Brain pericyte (primary cell): ENCODE results near the gene ZNF646.
A peak's percentile ranks its signal among the peaks of the same experiment; 100 is the strongest.

ENCODE experiments used
- DNase-seq: peaks from one replicate; pipeline ENCODE4 v3.0.0-alpha.2; 2012; ENCODE audit warnings: low read depth, low spot score

Gene ZNF646

GRCh38 chr16:31063843-31064611 lies 10.2 kb upstream of the ZNF646 start:
- DNase-seq = no peak

DNA sequence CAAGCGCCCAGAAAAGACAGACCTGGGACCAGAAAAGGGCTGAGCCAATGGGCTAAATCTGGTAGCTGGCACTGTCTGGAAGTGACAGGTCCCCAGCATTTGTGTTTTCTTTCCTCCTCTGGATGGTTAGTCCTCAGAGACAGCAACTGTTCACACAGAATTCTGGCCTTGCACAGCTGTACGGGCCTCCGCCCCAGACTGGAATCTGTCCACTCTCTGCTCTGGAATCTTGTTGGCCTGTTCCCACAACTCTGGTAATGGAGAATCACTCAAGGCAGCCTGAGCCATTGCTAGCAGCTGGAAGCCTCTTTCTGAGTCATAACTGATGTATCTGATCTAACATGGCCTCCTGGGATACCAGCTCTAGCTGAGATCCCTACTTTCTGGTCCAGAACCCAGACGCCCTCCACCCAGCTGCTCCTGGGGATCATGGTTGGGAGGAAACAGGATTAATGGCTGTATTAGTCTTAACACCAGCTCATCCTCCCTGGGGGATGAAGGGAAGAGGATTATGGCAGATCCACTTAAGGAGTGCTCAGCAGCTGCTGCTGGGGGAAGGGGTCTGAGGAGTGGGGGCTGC lies 9.2 kb upstream of the ZNF646 start:
- DNase-seq = peak; percentile 38

DNA sequence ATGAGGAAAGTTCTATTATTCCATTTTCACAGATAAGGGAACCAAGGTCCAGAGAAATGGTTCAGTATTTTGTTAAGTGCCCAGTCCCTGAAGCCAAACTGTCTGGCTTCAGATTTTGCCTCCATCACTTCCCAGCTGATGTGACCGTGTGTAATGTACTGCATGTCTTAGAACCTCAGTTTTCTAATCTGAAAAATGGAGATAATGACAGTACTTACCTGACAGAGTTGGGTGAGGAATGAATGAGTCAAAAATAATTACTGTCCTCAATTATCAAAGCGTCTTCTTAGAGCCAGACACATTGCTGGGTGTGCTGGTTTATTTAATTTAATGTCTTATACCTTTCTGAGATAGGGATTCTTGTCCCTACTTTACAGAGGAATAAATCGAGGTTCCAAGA lies 6.9 kb upstream of the ZNF646 start:
- no peak for DNase-seq

DNA sequence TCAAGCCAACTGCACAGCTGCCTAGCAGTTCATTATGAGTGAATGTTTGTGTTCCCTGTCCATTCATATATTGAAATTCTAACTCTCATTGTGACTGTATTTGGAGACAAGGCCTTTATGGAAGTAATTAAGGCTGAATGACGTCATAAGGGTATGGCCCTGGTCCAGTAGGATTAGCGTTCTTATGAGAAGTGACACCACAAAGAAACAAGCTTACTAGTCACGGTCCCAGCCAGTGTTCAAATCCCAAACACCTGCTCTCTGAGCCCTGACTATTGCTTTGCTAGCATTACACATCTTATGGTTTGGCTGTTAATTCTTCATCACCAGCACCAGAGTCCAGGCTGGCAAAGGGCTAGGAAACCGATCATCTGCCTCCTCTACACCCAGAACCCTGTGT lies 2.4 kb upstream of the ZNF646 start:
- no peak for DNase-seq

DNA sequence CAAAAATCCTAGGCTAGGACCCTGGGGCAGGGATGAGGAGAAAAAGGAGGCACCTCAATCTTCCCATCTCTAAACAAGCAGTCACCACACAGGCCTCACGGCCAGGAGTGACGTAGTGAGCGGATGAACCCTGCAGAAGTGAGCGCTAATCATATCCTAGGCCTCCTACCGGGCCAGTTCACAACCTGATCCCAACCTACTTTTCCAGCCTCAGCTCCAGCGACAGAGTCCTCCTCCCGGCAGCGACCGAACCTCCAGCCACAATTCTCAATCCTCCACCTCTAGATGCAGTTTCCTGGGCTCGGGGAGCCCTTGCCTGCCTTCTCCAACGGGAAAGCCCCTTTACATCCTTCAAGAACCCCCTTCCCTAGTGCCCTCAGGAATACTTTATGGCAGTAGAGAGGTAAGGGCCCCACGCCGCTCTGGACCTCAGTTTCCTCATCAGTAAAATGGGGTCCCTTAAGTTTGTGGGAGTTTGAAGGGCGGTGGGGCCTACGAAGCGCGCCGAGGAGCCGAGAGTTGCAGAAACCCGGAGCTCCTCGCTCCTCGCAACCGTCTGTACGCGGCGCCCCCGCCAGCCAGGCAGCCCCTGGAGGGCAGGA lies 1.6 kb upstream of the ZNF646 start:
- no peak for DNase-seq

DNA sequence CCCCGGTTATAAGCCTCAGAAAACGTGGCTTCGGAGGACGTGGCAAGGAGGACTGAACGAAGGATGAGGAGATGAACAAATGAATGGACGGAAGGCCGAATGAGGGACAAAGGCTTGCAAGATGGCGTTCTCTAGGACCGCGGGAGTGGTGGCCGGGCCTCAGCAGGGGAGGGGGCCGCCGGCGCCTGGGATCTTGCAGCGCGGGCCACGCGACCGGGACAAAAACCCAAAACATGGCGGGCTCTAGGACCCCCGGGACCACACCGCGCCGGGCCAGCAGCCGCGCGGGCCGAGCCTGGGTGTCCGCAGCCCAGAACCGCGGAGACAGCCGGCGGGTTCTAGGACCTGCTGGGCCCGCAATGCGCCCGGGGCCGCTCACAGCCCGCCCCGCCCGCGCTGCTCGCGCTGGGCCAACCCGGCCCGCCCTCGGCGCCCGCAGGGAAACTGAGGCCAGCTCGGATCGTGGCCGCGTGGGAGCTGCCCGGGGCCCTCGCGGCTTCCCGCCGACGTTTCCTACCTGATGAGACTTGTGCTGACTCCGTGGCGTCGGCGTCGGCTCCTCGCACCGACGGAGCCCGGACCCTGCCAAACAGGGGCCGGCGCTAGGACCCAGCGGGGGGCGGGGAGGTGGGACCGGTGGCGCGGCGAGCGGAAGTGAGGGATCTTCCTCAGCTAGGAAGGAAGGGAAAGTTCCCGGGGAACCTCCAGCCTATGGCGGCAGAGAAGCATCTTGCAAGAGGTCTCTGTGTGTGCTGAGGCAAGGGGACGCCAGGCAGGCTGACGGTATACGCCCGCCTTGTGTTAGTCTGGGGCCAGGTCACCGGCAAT lies 866 bp upstream of the ZNF646 start:
- peak; percentile 77 for DNase-seq

DNA sequence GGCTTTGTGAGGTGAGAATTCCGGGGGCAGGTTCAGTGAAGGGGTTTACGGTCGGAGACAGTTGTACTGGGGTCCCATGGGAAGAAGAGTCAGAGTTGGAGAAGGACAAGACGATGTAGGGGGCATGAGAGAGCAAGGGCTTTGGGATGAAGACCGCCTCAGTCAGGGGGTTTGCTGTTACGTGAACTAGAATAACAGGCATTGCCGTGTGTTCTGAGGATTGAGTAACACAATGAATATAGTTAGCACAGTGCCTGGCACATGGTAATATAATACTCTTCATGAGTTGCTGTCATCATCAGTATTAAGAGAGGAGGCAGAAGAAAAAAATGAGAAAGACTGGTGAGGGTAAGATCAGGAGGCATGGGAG lies 577 bp downstream of the ZNF646 start:
- no peak for DNase-seq

DNA sequence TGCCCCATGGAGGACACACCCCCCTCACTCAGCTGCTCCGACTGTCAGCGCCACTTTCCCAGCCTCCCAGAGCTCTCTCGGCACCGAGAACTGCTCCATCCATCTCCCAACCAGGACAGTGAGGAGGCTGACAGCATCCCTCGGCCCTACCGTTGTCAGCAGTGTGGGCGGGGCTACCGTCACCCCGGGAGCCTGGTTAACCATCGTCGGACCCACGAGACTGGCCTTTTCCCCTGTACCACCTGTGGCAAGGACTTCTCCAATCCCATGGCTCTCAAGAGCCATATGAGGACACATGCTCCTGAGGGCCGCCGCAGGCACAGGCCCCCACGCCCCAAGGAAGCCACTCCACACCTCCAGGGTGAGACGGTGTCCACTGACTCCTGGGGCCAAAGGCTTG lies 2.1 kb downstream of the ZNF646 start:
- no peak for DNase-seq

GRCh38 chr16:31077024-31077423 lies 2.8 kb downstream of the ZNF646 start:
- no peak for DNase-seq

- DNase-seq = no peak
These were observed 3.6 kb downstream of the ZNF646 start for GRCh38 chr16:31077592-31078396.

- DNase-seq = no peak
These were observed 4.5 kb downstream of the ZNF646 start for GRCh38 chr16:31078597-31079341.

DNA sequence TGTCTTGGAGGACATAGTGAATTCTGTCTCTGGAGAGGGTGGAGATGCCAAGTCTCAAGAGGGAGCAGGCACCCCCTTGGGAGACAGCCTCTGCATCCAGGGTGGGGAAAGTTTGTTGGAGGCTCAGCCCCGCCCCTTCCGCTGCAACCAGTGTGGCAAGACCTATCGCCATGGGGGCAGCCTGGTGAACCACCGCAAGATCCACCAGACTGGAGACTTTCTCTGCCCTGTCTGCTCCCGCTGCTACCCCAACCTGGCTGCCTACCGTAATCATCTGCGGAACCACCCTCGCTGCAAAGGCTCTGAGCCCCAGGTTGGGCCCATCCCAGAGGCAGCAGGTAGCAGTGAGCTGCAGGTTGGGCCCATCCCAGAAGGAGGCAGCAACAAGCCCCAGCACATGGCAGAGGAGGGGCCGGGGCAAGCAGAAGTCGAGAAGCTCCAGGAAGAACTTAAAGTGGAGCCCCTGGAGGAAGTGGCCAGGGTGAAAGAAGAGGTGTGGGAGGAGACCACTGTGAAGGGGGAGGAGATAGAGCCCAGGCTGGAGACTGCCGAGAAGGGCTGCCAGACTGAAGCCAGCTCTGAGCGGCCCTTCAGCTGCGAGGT lies 5.2 kb downstream of the ZNF646 start:
- no peak for DNase-seq

DNA sequence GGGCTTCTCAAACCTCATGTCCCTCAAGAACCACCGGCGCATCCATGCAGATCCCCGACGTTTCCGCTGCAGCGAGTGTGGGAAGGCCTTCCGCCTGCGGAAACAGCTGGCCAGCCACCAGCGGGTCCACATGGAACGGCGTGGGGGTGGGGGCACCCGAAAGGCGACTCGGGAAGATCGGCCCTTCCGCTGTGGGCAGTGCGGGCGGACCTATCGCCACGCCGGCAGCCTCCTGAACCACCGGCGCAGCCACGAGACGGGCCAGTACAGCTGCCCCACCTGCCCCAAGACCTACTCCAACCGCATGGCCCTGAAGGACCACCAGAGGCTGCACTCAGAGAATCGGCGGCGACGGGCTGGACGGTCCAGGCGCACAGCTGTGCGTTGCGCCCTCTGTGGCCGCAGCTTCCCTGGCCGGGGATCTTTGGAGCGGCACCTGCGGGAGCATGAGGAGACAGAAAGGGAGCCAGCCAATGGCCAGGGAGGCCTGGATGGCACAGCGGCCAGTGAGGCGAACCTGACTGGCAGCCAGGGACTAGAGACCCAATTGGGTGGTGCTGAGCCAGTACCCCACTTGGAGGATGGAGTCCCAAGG lies 5.9 kb downstream of the ZNF646 start:
- no peak for DNase-seq

DNA sequence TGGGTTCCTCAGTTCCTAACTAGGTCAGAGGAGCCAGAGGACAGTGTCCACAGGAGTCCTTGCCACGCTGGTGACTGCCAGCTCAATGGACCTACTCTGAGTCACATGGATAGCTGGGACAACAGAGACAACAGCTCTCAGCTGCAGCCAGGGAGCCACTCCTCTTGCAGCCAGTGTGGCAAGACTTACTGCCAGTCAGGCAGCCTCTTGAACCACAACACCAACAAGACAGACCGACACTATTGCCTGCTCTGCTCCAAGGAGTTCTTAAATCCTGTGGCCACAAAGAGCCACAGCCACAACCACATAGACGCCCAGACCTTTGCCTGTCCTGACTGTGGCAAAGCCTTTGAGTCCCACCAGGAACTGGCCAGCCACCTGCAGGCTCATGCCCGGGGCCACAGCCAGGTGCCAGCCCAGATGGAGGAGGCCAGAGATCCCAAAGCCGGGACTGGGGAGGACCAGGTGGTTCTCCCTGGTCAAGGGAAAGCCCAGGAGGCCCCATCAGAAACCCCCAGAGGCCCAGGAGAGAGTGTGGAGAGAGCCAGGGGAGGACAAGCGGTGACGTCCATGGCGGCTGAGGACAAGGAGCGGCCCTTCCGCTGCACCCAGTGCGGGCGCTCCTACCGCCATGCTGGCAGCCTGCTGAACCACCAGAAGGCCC lies 6.7 kb downstream of the ZNF646 start:
- DNase-seq = no peak

DNA sequence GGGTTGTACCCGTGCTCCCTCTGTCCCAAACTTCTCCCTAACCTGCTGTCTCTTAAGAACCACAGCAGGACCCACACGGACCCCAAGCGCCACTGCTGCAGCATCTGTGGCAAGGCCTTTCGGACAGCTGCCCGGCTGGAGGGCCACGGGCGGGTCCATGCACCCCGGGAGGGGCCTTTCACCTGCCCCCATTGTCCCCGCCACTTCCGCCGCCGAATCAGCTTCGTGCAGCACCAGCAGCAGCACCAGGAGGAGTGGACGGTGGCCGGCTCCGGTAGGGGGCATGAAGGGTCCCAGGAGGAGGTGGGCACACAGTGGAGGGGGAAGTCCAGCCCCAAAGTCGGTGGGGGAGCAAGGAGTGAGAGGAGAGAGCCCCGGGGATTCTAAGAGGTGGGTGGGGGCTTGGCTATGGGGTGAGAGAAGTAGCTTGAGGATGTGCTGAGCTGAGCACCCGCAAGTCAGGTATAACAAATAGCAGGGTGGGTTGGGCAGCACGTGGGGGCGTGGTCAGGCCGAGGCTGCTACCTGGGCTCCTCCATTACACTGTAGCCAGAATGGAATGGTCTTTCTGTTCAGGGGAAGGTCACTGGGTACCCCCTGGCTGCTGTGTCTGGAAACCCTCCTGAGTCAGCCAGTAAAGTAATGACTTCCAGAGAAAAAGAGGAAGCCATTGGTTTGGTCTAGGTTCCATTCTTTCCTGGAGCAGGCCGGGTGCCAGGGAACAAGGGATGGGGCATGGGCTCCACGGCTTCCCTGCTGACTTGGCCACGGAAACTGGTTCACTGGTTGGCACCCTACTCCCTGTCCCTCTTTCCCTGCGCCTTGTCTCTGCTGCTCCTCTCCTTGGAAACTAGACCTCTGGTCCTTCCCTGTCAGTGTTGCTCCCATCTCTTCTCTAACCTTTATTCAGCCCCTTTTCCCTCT lies 7.5 kb downstream of the ZNF646 start:
- DNase-seq = no peak

DNA sequence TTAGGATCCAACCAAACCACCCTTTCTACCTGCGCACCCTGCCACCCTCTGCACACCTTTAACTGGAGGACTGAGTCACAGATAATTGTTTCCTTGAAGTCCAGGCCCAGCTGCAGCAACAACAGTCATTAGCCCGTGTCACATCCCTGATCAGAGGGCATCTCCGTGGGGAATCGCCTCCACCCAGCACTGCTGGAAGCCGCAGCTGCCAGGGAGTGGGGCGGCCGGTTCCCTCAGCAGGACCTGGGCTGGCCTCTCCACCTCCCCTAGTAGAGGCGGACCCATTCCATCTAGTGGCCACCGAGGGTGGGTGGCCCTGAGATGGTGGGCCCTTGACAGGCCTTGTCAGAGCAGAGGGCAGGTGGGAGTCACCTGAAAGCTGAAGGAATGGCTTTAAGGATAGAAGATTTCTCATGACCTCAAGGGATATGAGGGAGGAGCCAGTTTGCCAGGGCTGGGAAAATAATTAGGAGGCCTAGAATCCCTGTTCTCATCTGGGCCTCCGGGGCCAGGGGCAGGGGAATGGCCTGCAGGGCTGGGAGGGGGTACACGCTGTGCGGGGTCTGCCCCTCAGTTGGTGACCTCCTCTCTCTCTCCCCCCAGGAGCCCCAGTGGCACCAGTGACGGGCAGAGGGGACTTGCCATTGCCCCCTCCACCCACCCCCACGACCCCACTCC lies 8.3 kb downstream of the ZNF646 start:
- DNase-seq = no peak

DNA sequence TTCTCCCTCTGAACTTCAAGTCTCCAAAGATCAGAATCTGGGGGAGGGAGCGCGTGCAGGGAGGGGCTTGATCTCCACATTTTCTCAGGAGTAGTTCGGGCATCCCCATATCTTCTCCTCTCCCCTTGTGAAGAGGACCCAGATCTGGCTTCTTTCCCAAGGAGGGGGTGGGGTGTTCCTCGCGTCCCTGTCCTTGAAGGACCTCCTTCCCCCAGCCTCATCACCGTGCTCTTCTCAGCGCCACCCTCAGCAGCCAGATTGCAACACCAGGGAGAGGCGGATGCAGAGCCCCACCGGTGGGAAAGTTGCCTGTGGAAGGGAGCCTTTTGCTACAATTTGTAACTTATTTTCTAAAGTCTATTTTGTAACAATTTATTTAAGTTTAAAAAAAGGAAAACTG lies 8.9 kb downstream of the ZNF646 start:
- no peak for DNase-seq

GRCh38 chr16:31083556-31083955 lies 9.3 kb downstream of the ZNF646 start:
- no peak for DNase-seq
